MV-4-11 (cell line): ENCODE results near the gene IBSP.

Experiments used
- DNase-seq: peaks from one replicate; lab custom pipeline; 2025; lab: John Stamatoyannopoulos, UW

IBSP gene

GRCh38 chr4:87799301-87800113 lies at the start of gene IBSP:
IBSP (plus strand) TSS chr4:87799554; CDS start chr4:87802362, 2,808 bp downstream.
- no peak for DNase-seq

GRCh38 chr4:87749883-87750282 lies 49.5 kb upstream of the IBSP start:
- no peak for DNase-seq

- DNase-seq: peak; percentile 26
Observed at GRCh38 chr4:87758270-87758669, 41.1 kb upstream of the IBSP start.

- DNase-seq: no peak
Observed at GRCh38 chr4:87762311-87762710, 37.0 kb upstream of the IBSP start.

GRCh38 chr4:87781569-87781968 lies 17.8 kb upstream of the IBSP start:
- DNase-seq: no peak

GRCh38 chr4:87783781-87784180 lies 15.6 kb upstream of the IBSP start:
- DNase-seq: no peak

- DNase-seq: no peak
Observed at GRCh38 chr4:87785731-87786509, 13.4 kb upstream of the IBSP start.

- no peak for DNase-seq
Observed at GRCh38 chr4:87802858-87803257, 3.5 kb downstream of the IBSP start.

- peak; percentile 5 for DNase-seq
Observed at GRCh38 chr4:87803421-87803820, 4.1 kb downstream of the IBSP start.

GRCh38 chr4:87804871-87805270 lies 5.5 kb downstream of the IBSP start:
- DNase-seq: no peak

GRCh38 chr4:87805971-87806370 lies 6.6 kb downstream of the IBSP start:
- peak; percentile 57 for DNase-seq

GRCh38 chr4:87806520-87806919 lies 7.2 kb downstream of the IBSP start:
- no peak for DNase-seq

- DNase-seq: peak; percentile 26
Observed at GRCh38 chr4:87807402-87807801, 8.0 kb downstream of the IBSP start.

GRCh38 chr4:87811977-87812376 lies 12.6 kb downstream of the IBSP start:
- no peak for DNase-seq

GRCh38 chr4:87819281-87819919 lies 20.0 kb downstream of the IBSP start:
- no peak for DNase-seq

- DNase-seq: no peak
Observed at GRCh38 chr4:87823200-87823599, 23.8 kb downstream of the IBSP start.

GRCh38 chr4:87823724-87824123 lies 24.4 kb downstream of the IBSP start:
- no peak for DNase-seq

- no peak for DNase-seq
Observed at GRCh38 chr4:87824352-87824751, 25.0 kb downstream of the IBSP start.

- no peak for DNase-seq
Observed at GRCh38 chr4:87832669-87833068, 33.3 kb downstream of the IBSP start, which contains the start of gene MEPE. MEPE (plus strand) TSS chr4:87832969; CDS start chr4:87834715, 1,746 bp downstream.

GRCh38 chr4:87834401-87834800 lies 35.0 kb downstream of the IBSP start:
- DNase-seq: no peak

GRCh38 chr4:87835197-87835596 lies 35.8 kb downstream of the IBSP start:
- no peak for DNase-seq

- DNase-seq: no peak
Observed at GRCh38 chr4:87835743-87836142, 36.4 kb downstream of the IBSP start.

- no peak for DNase-seq
Observed at GRCh38 chr4:87838205-87838604, 38.9 kb downstream of the IBSP start.
